HG02623 (cell line): ENCODE measurements around the gene PDGFD.

ENCODE experiments used
- ATAC-seq: cut with Tn5 transposase; IDR thresholded peaks from one replicate; pipeline ENCODE4 v1.9.1; 2021; ENCODE audit warnings: moderate library complexity; ENCODE audit not compliant: unreplicated experiment

PDGFD gene

DNA sequence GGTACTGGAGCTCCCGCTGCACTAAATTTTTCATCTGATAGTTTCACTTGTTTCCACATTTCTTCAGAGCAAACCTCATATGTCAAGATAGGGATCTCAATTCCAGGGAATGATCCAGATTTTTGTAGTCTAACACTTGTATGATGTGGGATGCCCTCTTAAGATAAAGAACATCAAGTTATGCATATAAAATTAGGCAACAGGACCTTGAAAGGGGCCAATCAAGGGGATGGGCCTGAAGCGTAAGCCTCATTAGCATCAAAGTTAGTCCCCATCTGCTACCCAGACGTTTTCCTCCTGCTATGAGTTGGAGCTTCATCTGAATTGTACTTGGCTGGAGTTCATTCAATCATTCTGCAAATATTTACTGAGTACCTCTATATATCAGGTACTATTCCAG is 17.5 kb downstream of the PDGFD start:
- no peak for ATAC-seq

GRCh38 chr11:104145062-104145461 is 18.9 kb downstream of the PDGFD start:
- no peak for ATAC-seq

- no peak for ATAC-seq
Measured at GRCh38 chr11:104142698-104143097, 21.2 kb downstream of the PDGFD start.

DNA sequence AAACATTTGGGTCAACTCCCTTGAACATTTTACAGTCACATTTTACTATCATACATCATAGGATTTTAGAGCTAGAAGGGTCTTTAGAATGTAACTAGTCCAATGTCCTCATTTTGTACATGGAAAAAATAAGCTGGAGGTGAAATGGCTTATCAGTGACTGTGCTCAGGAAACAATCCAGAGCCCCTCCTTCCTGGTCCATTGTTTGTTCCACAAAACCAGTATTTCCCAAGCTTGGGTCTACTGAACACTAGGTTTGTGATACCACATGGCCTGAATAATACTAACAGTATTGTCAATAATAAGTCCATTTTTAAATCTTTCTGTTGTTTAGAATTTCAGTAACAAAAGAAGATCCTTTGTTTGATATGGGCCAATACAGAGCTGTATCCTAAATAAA is 27.1 kb downstream of the PDGFD start:
- ATAC-seq: no peak

DNA sequence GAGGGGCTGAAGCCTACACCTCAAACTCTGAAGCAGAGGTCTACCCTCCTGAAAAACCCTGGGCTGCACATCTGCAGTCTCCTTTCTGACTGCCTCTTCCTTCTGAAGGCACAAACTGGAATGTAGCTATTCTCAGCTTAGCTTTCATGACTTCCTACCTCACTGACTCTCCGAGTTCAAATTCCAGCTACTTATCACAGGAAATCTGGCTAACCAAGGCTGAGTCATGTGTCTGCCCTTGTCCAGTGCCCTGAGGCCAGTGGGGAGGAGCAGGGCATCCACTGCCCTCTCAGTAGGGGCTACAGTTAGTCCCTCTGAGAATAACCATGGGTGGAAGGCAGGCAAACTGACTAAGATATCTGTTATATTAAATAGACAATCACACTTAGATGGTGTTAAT is 29.2 kb downstream of the PDGFD start:
- no peak for ATAC-seq

- no peak for ATAC-seq
Measured at GRCh38 chr11:104130161-104130560, 33.8 kb downstream of the PDGFD start.

DNA sequence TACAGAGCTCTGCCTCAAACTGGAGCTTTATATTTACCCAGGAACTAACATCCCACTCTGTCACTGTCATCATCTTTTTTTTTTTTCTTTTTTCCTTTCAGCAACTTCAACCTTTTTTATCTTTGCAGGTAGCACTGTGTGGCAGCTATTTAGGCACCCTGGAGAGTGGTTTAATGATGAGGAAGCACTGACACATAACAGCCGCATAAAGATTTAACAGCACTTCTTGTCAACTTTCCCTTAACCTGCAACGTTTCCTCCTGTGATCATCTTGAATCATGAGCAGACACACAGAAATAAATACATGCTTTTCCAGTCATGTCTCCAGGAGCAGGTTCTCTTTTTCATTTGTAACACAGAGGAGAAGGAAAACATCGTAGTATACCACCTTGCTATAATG is 34.8 kb downstream of the PDGFD start:
- no peak for ATAC-seq

GRCh38 chr11:104127828-104128227 is 36.1 kb downstream of the PDGFD start:
- no peak for ATAC-seq

DNA sequence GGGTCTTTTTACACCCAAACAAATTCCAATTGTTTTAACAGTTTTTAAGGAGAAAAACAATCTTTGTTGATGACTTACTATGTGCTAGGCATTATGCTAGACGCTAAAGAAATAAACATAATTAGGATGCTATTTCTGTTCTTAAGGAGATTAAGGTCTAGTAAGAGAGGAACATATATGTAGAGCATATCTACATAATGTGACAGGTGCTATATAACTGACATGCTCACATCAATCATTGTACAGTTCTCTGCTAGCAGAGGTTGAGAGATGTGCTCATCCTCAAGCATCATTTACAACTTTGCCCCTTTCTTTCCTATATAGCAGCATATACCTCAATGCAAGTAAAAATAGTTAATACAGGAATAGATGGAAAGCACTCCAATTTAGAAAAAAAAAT is 37.5 kb downstream of the PDGFD start:
- ATAC-seq: no peak

DNA sequence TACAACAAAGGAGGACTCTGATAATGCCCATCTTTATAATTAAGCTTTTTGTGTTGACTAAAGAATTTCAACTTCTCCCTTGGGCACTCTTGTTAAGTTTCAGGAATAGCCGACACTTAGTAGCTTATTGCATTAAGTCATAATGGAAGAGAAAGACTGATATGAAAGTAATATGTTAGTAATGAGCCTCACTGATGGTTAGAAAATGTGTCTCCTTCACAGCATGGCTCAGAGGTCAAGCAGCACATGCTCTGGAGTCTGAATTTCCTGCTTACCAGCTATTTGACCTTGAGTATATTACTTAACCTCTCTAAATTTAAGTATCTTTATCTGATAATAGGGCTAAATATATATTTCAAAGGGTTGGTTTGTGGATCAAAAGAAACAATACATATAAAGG is 39.0 kb downstream of the PDGFD start:
- peak; percentile 52 for ATAC-seq

DNA sequence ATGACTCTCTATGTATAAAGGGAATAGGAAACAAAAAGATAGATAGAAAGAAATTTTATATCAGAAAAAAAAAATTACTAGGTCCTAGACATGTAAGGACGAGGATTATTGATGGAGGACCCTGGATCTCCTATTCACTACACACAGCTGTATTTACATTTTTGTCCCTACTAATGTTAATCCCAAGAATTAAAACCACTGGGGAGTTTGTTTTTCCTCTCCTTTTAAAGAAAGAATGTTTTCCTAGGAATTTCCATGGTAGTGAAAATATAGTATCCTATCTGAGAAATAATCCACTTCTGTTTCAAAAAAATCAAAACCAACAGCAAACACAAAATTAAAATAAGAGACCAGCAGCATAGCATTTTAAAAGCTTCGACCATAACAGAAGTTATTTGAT is 41.1 kb downstream of the PDGFD start:
- ATAC-seq: no peak

GRCh38 chr11:104122011-104122635 is 41.8 kb downstream of the PDGFD start:
- ATAC-seq: no peak

GRCh38 chr11:104120493-104121137 is 43.3 kb downstream of the PDGFD start:
- no peak for ATAC-seq

- ATAC-seq: no peak
Measured at GRCh38 chr11:104118105-104118744, 45.7 kb downstream of the PDGFD start.

GRCh38 chr11:104113541-104113940 is 50.4 kb downstream of the PDGFD start:
- ATAC-seq: no peak

DNA sequence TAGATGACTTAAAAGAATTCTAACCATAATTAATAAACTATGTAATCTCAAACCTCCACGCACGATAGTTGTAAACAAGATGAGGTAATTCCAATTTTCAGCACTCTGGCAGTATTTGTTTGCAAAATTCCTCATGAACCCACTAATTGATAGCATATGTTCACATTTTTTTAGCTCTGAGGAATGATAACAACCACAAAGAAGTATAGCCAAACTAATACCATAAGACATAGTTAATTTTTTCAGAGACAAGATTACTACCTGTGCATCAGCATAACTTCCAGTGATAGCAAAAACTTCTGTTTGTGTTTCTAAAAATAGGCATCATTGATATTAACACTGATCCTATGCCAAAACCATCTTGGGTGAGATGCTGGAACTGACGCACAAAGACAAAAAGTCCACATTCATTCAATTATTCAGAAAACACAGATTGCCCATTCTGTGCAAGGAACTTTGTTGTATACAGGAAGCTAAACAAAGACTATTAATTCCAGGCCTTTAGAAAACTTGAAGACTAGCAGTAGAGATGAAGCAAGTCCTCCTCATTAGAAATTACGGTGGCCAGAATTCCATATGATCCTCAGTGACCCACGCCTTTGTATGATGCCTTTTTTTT is 57.7 kb downstream of the PDGFD start:
- ATAC-seq: no peak

DNA sequence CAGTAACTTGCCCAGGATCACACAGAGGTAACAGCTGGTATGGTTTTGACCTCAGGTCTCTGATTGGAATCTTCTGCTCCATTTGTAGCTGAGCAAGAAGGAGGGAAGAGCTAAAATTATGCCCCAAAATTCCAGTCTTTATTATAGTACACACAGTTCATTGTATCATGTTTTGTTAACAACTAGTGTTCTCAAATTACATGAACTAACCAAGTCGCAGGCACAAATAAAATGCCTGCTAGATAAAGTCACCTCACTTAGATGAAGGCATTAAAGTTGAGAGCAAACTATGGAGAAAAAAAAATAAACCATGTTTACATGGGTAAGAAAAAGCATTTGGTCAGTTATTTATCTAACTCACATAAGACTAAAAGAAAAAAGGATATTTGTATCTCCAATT is 58.8 kb downstream of the PDGFD start:
- no peak for ATAC-seq

DNA sequence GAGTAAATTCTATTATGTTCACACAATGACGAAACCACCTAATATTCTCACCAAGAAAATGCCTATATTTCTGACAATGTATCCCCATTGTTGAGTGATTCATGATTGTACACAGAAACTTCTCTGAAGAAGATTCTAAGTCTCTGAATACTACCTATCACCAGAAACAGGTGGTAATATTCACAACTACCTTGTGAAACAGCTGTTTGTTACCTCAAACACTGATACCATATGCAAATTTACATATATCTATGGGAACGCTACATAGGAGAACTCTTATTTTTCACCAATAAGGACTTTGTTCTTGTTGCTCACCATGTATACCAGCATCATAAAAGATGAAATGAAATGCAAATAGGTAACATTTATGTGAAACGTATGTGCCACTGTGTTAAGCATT is 59.3 kb downstream of the PDGFD start:
- ATAC-seq: no peak

DNA sequence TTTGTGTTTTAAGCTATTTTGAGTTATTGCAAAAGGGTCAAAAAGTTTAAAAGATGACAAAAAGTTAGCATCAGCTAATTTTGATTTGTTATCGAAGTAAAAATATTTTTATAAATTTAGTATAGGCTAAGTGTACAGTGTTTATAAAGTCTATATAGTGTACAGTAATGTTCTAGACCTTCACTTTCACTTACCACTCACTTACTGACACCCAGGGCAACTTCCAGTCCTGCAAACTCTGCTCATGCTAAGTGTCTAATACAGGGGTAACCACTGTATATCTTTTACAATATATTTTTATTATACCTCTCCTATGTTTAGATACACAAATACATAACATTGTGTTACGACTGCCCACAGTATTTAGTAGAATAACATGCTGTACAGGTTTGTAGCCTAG is 59.7 kb downstream of the PDGFD start:
- ATAC-seq: no peak

- no peak for ATAC-seq
Measured at GRCh38 chr11:104098555-104098954, 65.4 kb downstream of the PDGFD start.

DNA sequence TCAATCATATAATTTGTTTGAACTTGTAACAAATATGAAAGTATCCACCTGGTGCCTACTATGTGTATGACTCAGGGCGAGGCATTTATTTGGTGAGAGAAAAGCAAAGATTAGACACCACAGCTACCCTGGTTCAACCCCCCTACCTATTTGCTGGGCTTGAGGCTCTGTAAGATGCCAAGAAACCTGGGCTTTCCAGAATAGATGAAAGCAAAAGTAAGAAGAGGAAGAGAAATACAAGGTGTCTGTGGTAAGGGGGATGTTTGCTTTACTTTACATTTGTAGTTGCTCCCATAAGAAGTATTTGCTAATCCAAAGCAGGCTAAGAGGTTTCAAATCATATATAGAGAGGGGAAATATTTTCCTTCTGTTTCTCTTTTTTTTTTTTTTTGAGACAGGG is 65.8 kb downstream of the PDGFD start:
- no peak for ATAC-seq

- ATAC-seq: no peak
Measured at GRCh38 chr11:104096900-104097299, 67.0 kb downstream of the PDGFD start.
